Measurements from ENCODE around the gene CD40LG.

DNA sequence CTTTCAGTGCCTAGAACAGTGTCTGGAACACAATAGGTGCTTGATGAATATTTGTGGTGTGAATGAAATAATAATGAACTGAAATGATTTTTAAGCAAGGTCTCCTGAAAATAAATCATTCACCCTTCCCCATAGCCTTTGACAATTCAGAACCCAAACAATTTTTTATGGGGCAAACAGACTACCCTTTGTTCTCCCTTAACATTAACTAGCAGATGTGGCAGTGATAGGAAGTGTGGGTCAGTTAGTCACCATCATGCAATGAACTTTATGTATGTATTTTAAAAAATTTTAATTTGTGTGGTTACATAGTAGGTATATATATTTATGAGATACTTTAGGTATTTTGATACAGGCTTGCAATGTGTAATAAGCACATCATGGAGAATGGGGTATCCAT, 27.2 kb upstream of the CD40LG start:
- TF ChIP-seq EZH2phosphoT487 (IDR thresholded peaks at IDR 0.05; ENCODE audit: insufficient read depth, low read depth) (no peak), EZH2 (IDR thresholded peaks at IDR 0.05; ENCODE audit: insufficient read depth, poor library complexity, severe bottlenecking) (no peak)
